ENCODE measurements around the gene XKR7. TPM values are rescaled to one million over a fixed set of nuclear protein-coding genes. Genes with fewer than 3 reads are reported as not detected.

The XKR7 gene
- polyA plus RNA-seq, 1 donor (not counting 4 experiments of a cell fraction or from before 2014, with no cell fraction given), result not detected

DNA sequence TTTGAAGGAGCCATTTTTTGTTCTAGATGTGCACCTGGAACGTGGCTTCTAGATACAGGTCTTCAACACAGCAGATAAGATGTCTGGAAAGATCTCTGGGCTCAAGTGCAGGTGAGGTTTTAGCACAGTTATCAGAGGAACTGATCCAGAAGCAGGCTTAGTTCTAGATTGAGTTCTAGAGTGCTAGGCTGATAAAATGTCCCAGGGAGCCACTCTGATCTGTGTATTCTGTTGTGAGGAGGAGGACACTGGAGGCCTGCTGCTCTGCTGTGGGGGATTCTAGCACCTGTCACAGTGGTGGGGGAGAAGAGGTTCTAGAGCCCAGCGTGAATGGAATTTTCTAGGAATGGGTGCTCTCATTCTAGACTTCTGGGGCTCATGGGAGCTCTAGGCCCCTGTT lies 30.3 kb downstream of the XKR7 start:
- DNase-seq (ENCODE audit: low read depth, low spot score) (no peak), FAIRE-seq (no peak)
- H3K36me3 ChIP-seq (ENCODE audit: control insufficient read depth in 2 of 2, extremely low read depth in 1 of 2, insufficient read depth in 2 of 2, low read length in 2 of 2), result no peaks in the 10 kb centered on the region
- H3K4me1 ChIP-seq (ENCODE audit: control insufficient read depth, extremely low read depth, insufficient read depth, low read length), result no peaks in the 10 kb centered on the region
- no peak overlapping the region for H3K4me2 ChIP-seq (ENCODE audit: control insufficient read depth, extremely low read depth, insufficient read depth, low read depth, low read length)
- peaks cover 27% of the 10 kb centered on the region for H3K27me3 ChIP-seq (ENCODE audit: control insufficient read depth, extremely low read depth, insufficient read depth, low read length)
- H4K20me1 ChIP-seq (ENCODE audit: control insufficient read depth, extremely low read depth, insufficient read depth, low read length), result no peaks in the 10 kb centered on the region
- H3K79me2 ChIP-seq (ENCODE audit: control insufficient read depth, insufficient read depth, low read length), result no peaks in the 10 kb centered on the region
- TF ChIP-seq, protein P1, sequence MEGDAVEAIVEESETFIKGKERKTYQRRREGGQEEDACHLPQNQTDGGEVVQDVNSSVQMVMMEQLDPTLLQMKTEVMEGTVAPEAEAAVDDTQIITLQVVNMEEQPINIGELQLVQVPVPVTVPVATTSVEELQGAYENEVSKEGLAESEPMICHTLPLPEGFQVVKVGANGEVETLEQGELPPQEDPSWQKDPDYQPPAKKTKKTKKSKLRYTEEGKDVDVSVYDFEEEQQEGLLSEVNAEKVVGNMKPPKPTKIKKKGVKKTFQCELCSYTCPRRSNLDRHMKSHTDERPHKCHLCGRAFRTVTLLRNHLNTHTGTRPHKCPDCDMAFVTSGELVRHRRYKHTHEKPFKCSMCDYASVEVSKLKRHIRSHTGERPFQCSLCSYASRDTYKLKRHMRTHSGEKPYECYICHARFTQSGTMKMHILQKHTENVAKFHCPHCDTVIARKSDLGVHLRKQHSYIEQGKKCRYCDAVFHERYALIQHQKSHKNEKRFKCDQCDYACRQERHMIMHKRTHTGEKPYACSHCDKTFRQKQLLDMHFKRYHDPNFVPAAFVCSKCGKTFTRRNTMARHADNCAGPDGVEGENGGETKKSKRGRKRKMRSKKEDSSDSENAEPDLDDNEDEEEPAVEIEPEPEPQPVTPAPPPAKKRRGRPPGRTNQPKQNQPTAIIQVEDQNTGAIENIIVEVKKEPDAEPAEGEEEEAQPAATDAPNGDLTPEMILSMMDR (optimal IDR thresholded peaks at IDR 0.05 in 1 of 3, IDR thresholded peaks at IDR 0.05 in 1 of 3, conservative IDR thresholded peaks at IDR 0.05 in 1 of 3; ENCODE audit: extremely low read depth in 1 of 3, insufficient read depth in 2 of 3, low read length in 3 of 3), result no peak
- TF ChIP-seq EZH2 (IDR thresholded peaks at IDR 0.05; ENCODE audit: low read length), result no peak
- no peak overlapping the region for H3K27ac ChIP-seq (ENCODE audit: control insufficient read depth, insufficient read depth, low read length)
- H3K4me3 ChIP-seq (ENCODE audit: control insufficient read depth in 2 of 3, extremely low read depth in 1 of 3, insufficient read depth in 2 of 3, low read depth in 1 of 3, low read length in 3 of 3), result no peak overlapping the region
- no peaks in the 10 kb centered on the region for H3K9me3 ChIP-seq (ENCODE audit: control insufficient read depth, low read depth, low read length)
- no peaks in the 10 kb centered on the region for H3K9me1 ChIP-seq (ENCODE audit: control insufficient read depth, extremely low read depth, insufficient read depth, low read length)
- dilution Hi-C loops (cut with MboI; ENCODE audit: extremely low pct_ligation_motif_present, low sequenced_read_pairs), result no loop called here
- H3K9ac ChIP-seq (ENCODE audit: control insufficient read depth, extremely low read depth, insufficient read depth, low read length), result no peak overlapping the region
- no peak overlapping the region for H2AFZ ChIP-seq (ENCODE audit: control insufficient read depth, low read length)

DNA sequence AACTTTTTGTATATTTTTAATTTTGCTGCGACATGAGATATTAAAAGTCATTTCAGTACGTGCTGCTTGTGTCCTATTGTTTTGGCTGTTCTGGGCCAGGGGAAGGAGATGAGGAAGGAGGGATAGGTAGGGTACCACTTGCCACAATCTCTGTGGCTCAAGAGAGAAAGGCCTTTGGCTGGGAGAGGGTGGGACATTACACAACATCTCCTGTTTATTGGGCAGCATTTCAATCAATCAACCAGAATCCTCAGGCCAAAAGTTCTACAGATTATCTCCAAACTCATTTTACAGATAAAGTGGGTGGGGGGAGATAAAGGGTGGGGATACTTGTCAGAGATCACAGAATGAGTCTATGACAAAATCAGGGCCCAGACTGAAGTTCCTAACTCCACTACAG lies 35.4 kb downstream of the XKR7 start:
- H3K27ac ChIP-seq (ENCODE audit: control insufficient read depth, insufficient read depth, low read length), result no peak overlapping the region
- H2AFZ ChIP-seq (ENCODE audit: control insufficient read depth, low read length), result no peak overlapping the region
- no peak overlapping the region for H3K4me3 ChIP-seq (ENCODE audit: control insufficient read depth in 2 of 3, extremely low read depth in 1 of 3, insufficient read depth in 2 of 3, low read depth in 1 of 3, low read length in 3 of 3)
- no peaks in the 10 kb centered on the region for H3K36me3 ChIP-seq (ENCODE audit: control insufficient read depth in 2 of 2, extremely low read depth in 1 of 2, insufficient read depth in 2 of 2, low read length in 2 of 2)
- dilution Hi-C loops (cut with MboI; ENCODE audit: extremely low pct_ligation_motif_present, low sequenced_read_pairs), result no loop called here
- H3K9me1 ChIP-seq (ENCODE audit: control insufficient read depth, extremely low read depth, insufficient read depth, low read length), result no peaks in the 10 kb centered on the region
- no peaks in the 10 kb centered on the region for H3K79me2 ChIP-seq (ENCODE audit: control insufficient read depth, insufficient read depth, low read length)
- H3K27me3 ChIP-seq (ENCODE audit: control insufficient read depth, extremely low read depth, insufficient read depth, low read length), result no peaks in the 10 kb centered on the region
- no peak overlapping the region for H3K4me2 ChIP-seq (ENCODE audit: control insufficient read depth, extremely low read depth, insufficient read depth, low read depth, low read length)
- H4K20me1 ChIP-seq (ENCODE audit: control insufficient read depth, extremely low read depth, insufficient read depth, low read length), result no peaks in the 10 kb centered on the region
- DNase-seq (ENCODE audit: low read depth, low spot score) (no peak), FAIRE-seq (no peak)
- TF ChIP-seq, protein P1 (optimal IDR thresholded peaks at IDR 0.05 in 1 of 3, IDR thresholded peaks at IDR 0.05 in 1 of 3, conservative IDR thresholded peaks at IDR 0.05 in 1 of 3; ENCODE audit: extremely low read depth in 1 of 3, insufficient read depth in 2 of 3, low read length in 3 of 3), result no peak
- no peak for TF ChIP-seq EZH2 (IDR thresholded peaks at IDR 0.05; ENCODE audit: low read length)
- H3K9ac ChIP-seq (ENCODE audit: control insufficient read depth, extremely low read depth, insufficient read depth, low read length), result no peak overlapping the region
- no peaks in the 10 kb centered on the region for H3K4me1 ChIP-seq (ENCODE audit: control insufficient read depth, extremely low read depth, insufficient read depth, low read length)
- no peaks in the 10 kb centered on the region for H3K9me3 ChIP-seq (ENCODE audit: control insufficient read depth, low read depth, low read length)

Data from keratinocyte (primary cell).